HUES6 (cell line): ENCODE measurements around the gene CHST4.
"Not testable (repeated sequence)": the region's sequence is repeated elsewhere in the genome, so short reads cannot be mapped to it uniquely, and the experiment has no call there.

Experiments used
- H3K27ac ChIP-seq: 2 replicates; pipeline ENCODE4 v1.7.0; 2013; ENCODE audit warnings: low read depth, mild to moderate bottlenecking, low read length, inconsistent platforms
- H3K27me3 ChIP-seq: 2 replicates; pipeline ENCODE4 v1.6.1; 2013; ENCODE audit warnings: low read length; ENCODE audit not compliant: control insufficient read depth, insufficient read depth
- H3K36me3 ChIP-seq: 2 replicates; pipeline ENCODE4 v1.6.1; 2013; ENCODE audit warnings: low read length; ENCODE audit not compliant: control insufficient read depth, insufficient read depth
- H3K4me1 ChIP-seq: 2 replicates; pipeline ENCODE4 v1.6.1; 2013; ENCODE audit warnings: low read length; ENCODE audit not compliant: control insufficient read depth, insufficient read depth
- H3K4me3 ChIP-seq: 2 replicates; pipeline ENCODE4 v1.5.1; 2013; ENCODE audit warnings: low read depth, low read length
- H3K9ac ChIP-seq: one replicate; pipeline ENCODE4 v1.6.1; 2013; ENCODE audit warnings: mild to moderate bottlenecking, low read length
- H3K9me3 ChIP-seq: 2 replicates; pipeline ENCODE4 v1.6.1; 2013; ENCODE audit warnings: low read depth, low read length; ENCODE audit not compliant: control insufficient read depth, insufficient read depth

Gene CHST4

DNA sequence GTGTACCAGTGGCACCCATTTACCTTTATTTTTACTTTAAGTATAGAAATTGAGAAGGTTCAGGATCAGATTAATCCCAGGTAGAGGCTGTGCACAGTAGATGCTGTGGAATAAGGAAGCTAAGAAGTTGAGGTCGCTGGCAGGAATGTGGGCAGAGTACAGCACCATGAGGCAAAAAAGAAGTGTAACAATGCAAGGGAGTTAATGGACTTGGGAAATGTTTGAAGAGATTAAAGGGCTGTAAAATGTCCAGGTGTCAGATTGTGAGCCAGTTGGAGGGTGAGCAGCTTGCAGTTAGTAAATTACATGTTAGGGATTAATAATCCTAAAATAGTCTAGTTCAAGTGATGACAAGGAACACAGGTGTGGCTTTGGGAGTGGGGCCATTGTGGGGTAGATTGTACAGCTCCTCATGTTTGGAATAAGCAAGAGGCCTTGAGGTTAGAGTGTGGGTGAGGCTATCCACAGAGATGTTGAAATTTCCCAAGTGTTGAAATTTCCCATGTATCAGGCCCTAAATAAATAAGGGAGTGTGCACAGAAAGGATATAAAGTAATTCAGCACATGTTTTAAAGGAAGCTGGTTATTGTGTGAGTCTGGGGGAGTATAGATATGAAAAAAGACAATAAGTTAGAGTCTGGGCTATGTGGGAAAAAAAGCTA is 29.1 kb downstream of the CHST4 start:
- H3K36me3 ChIP-seq: no peaks in the 10 kb centered on the region
- H3K27me3 ChIP-seq: peaks cover 10% of the 10 kb centered on the region; the same call in 1 of the 2 replicates
- H3K9me3 ChIP-seq: no peaks in the 10 kb centered on the region
- no peak overlapping the region for H3K9ac ChIP-seq
- no peaks in the 10 kb centered on the region for H3K4me1 ChIP-seq
- H3K27ac ChIP-seq: no peak overlapping the region
- no peak overlapping the region for H3K4me3 ChIP-seq

DNA sequence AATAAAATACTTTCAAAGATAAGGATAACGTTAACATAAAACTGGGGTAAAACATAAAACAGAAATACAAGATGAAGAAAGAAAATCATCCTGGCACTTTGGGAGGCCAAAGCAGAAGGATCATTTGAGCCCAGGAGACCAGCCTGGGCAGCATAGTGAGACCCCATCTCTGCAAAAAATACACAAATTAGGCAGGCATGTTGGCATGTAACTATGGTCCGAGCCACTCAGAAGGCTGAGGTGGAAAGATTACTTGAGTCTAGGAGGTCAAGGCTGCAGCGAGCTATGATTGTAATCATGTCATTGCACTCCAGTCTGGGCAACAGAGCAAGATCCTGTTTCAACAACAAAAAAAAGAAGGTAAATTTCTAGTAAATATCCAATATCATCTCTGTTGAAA is 31.1 kb downstream of the CHST4 start:
- Histone ChIP-seq H3K27ac (no peak overlapping the region), H3K4me3 (no peak overlapping the region), H3K9me3 (peaks cover 11% of the 10 kb centered on the region), H3K4me1 (no peaks in the 10 kb centered on the region), H3K36me3 (no peaks in the 10 kb centered on the region), H3K9ac (no peak overlapping the region), H3K27me3 (peaks cover 10% of the 10 kb centered on the region; the same call in 1 of the 2 replicates)

DNA sequence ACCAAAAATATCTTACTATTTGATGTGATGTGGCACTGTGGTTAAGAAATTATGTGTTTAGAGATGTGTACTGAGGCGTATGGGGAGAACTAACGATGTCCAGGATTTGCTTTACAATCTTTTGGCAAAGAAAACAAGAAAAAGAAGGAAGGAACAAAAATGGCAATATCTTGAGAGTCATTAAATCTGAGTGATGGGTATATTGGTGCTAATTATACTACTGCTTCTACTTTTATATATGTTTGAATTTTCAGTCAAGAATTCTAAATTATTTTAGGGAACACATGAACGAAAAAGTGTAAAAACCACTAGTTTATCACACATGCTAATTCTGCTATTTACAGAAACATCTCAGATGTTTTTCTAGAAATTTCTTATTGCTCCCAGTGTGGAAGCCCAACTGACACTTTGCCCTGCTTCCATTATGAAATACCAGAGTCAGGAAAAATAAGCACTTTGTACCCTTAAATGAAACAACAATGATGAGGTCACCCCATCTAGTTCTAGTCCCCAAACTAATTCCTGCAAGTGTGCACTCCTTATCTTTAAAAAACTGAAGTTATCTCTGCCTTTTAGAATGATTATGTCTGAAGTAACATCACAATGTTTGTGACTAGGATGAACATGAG is 31.8 kb downstream of the CHST4 start:
- Histone ChIP-seq H3K36me3 (no peaks in the 10 kb centered on the region), H3K4me3 (no peak overlapping the region), H3K9me3 (peaks cover 11% of the 10 kb centered on the region), H3K27me3 (peaks cover 6% of the 10 kb centered on the region; the same call in 1 of the 2 replicates), H3K27ac (no peak overlapping the region), H3K4me1 (no peaks in the 10 kb centered on the region), H3K9ac (no peak overlapping the region)

DNA sequence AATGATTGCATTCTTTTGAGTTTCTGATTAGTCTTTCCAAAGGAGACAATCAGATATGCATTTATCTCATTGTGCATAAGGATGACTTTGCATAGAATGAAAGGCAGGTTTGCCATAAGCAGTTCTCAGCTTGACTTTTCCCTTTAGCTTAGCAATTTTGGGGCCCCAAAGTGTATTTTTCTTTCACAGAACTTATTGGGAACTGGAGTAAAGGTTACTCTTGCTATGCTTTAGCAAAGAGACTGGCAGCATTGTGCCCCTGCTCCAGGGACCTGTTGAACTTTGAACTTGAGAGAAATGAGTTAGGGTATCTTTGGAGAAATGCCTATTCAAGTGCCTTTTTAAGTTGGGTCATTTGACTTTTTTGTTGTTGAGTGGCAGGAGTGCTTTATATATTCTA is 33.6 kb downstream of the CHST4 start:
- H3K4me1 ChIP-seq: no peaks in the 10 kb centered on the region
- H3K27me3 ChIP-seq: peaks cover 6% of the 10 kb centered on the region; the same call in 1 of the 2 replicates
- H3K9ac ChIP-seq: no peak overlapping the region
- H3K36me3 ChIP-seq: no peaks in the 10 kb centered on the region
- no peak overlapping the region for H3K4me3 ChIP-seq
- H3K27ac ChIP-seq: no peak overlapping the region
- H3K9me3 ChIP-seq: peaks cover 11% of the 10 kb centered on the region

DNA sequence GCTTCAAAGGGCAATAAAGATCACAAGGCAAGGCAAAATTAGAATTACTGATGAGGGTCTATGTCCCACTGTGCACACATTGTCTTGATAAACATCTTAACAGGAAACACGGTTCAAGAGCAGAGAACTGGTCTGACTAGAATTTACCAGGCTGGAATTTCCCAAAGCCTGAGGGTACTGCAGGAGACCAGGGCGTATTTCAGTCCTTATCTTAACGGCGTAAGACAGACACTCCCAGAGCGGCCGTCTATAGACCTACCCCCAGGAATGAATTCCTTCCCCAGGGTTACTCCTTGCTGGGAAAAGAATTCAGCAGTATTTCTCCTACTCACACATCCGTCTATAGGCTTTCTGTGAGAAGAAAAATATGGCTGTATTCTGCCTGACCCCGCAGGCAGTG is 35.7 kb downstream of the CHST4 start:
- H3K4me1 ChIP-seq, H3K27ac ChIP-seq, H3K27me3 ChIP-seq, H3K36me3 ChIP-seq, H3K9ac ChIP-seq, H3K4me3 ChIP-seq: not testable (repeated sequence)
- H3K9me3 ChIP-seq: peaks cover 11% of the 10 kb centered on the region

DNA sequence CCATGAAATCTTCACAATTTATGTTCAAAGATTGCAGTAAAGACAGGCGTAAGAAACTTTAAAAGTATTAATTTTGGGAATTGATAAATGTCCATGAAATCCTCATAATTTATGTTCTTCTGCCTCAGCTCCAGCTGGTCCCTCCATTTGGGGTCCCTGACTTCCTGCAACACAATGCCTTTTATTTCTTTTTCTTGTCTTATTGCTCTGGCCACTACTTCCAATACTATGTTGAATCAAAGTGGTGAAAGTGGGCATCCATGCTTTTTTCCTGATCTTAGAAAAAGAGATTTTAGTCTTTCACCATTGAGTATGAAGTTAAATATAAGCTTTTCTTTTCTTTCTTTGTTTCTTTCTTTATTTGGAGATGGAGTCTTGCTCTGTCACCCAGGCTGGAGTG is 36.3 kb downstream of the CHST4 start:
- Histone ChIP-seq H3K4me3 (no peak overlapping the region), H3K36me3 (no peaks in the 10 kb centered on the region), H3K27me3 (peaks cover 6% of the 10 kb centered on the region; the same call in 1 of the 2 replicates), H3K4me1 (no peaks in the 10 kb centered on the region), H3K27ac (no peak overlapping the region), H3K9ac (no peak overlapping the region), H3K9me3 (peaks cover 11% of the 10 kb centered on the region)

DNA sequence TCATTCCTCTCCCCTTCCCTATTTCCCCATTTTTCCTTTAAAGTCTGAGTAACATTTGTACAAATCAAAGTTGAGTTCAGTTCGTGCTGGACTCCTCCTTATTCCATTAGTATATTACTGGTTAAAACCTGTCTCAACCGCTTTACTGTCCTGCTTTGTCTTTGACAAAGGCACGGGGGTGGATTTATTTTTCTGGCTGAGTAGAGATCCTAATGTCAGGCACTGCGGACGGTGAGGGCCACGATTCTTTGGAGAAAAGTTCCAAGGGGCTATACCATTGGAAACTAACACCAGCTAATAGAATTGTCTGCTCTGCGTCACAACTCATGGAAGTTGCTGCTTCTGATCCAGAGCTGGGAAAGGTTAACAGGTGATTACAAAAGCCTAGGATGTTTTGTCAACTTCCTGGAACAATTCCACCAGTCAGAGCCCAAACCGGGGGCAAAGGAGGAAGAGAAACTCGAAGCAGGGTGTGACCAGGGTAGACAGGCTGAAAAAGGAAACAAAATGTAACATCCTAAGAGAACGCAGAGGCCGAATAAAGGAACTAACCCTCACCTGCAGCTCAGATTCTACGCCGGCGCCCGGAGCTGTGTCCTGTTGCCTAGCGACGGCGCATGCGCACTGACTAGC is 38.2 kb downstream of the CHST4 start:
- Histone ChIP-seq H3K4me3 (peak overlapping the region; percentile 60), H3K9me3 (peaks cover 11% of the 10 kb centered on the region), H3K36me3 (no peaks in the 10 kb centered on the region), H3K27me3 (no peaks in the 10 kb centered on the region), H3K4me1 (no peaks in the 10 kb centered on the region), H3K9ac (no peak overlapping the region), H3K27ac (no peak overlapping the region)

DNA sequence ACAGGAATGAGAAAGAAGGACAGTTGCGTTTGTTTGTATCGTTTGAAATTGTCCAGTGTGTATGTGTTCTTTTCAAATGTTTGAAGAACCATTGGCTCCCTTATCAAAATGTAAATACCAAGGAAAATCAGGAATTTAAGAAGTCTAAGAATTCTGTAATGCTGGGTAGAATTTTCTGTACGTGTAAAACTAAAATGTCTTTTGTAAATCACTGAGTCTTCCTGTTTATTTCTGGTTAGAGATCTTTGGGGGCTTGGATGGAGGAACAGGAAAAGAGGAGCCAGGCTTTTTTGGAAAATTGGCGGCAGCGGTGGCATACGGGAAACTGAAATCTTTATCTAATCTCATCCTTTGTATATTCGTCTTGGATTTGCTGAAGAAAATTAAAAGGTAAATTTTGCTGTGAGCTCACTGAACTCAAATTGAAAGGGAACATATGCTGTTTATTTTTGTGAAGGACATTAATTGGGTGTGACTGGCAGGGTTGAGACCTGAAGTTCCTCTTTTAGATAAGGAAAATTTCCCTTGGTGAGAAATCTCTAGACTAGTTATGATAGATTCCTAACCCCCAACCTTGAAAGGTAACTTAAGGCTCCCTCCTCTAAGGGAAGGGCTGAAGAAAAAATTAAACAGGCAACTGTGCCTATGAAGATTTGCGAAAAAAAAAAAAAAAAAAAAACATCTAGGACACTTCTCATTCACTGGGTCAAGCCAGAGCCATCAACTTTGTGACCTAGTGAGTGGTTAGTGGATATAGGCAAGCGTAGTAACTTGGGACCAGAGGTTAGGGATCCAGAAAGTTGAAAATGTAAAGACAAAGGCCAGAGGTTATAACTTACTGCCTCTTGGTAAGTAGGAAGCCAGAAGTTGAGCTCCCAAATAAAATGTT is 39.8 kb downstream of the CHST4 start:
- Histone ChIP-seq H3K27ac (no peak overlapping the region), H3K27me3 (no peaks in the 10 kb centered on the region), H3K36me3 (no peaks in the 10 kb centered on the region), H3K4me1 (no peaks in the 10 kb centered on the region), H3K9me3 (peaks cover 11% of the 10 kb centered on the region), H3K9ac (no peak overlapping the region), H3K4me3 (peak overlapping the region; percentile 60)

DNA sequence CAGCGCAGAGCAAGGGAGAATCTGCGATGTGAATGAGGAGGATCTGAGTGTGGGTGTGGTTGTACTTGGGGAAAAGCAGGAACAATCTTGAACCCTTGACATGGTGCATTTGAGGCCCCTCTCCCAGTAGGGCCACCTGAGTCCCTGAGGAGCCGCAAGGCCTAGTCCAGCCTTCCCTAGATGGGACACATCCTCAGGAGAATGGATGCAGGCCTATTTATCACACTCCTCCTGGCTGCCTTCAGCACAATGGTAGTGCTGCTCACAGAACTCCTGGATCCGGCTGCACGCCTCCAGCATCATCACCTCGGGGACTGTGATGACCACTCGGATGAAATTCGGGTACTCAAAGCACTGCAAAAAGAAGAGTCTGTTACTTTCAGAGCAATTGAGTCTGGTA is 41.7 kb downstream of the CHST4 start:
- no peaks in the 10 kb centered on the region for H3K27me3 ChIP-seq
- no peak overlapping the region for H3K27ac ChIP-seq
- no peaks in the 10 kb centered on the region for H3K4me1 ChIP-seq
- no peak overlapping the region for H3K4me3 ChIP-seq
- no peaks in the 10 kb centered on the region for H3K9me3 ChIP-seq
- H3K36me3 ChIP-seq: no peaks in the 10 kb centered on the region
- no peak overlapping the region for H3K9ac ChIP-seq

DNA sequence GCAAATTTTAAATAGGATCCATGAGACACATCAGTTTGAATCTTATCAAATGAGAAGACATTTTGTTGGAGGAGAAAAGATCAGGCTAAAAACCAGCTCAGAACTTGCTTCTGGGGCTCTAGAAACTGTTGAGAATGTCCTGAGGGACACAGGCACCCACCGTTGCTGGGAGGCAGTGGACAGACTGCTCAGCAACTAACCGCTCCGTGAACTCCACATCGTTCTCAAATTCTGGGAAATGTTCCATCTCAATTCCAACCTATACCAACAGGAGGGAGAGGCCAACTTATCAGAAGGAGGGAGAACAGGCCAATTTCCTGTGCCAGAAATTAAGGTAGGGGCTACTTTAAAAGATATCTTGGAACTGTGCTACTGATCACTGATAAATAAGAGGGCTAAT is 42.3 kb downstream of the CHST4 start:
- Histone ChIP-seq H3K27ac (no peak overlapping the region), H3K9ac (no peak overlapping the region), H3K4me1 (no peaks in the 10 kb centered on the region), H3K4me3 (no peak overlapping the region), H3K9me3 (no peaks in the 10 kb centered on the region), H3K27me3 (no peaks in the 10 kb centered on the region), H3K36me3 (no peaks in the 10 kb centered on the region)
